ENCODE results near the gene STAG1.

DNA sequence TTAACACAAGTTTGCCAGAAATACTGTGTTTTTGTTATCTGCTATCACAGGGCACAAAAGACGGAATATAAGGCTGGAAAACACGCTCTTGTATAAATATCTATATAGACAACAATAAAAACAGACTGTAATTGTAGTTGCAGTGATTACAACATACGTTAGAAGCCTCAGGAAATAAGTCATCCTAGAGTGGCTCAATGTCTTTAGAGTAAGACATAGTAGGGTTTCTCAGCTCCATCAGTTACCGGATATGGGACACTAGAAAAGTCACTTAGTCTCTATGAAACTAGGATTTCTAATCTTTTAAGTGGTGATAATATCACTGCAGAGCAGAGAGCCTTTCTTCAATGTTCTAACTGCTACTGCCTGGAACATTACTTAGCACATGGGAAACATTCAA is 208.8 kb downstream of the STAG1 start:
- TF ChIP-seq, protein P1, sequence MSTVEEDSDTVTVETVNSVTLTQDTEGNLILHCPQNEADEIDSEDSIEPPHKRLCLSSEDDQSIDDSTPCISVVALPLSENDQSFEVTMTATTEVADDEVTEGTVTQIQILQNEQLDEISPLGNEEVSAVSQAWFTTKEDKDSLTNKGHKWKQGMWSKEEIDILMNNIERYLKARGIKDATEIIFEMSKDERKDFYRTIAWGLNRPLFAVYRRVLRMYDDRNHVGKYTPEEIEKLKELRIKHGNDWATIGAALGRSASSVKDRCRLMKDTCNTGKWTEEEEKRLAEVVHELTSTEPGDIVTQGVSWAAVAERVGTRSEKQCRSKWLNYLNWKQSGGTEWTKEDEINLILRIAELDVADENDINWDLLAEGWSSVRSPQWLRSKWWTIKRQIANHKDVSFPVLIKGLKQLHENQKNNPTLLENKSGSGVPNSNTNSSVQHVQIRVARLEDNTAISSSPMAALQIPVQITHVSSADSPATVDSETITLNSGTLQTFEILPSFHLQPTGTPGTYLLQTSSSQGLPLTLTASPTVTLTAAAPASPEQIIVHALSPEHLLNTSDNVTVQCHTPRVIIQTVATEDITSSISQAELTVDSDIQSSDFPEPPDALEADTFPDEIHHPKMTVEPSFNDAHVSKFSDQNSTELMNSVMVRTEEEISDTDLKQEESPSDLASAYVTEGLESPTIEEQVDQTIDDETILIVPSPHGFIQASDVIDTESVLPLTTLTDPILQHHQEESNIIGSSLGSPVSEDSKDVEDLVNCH (CRISPR knock-in tag; IDR thresholded peaks at IDR 0.05): no peak
- TF ChIP-seq CAMTA2 (CRISPR knock-in tag; IDR thresholded peaks at IDR 0.05; ENCODE audit: borderline replicate concordance) (no peak), SMAD9 (CRISPR knock-in tag; IDR thresholded peaks at IDR 0.05) (no peak), ZNF12 (CRISPR knock-in tag; IDR thresholded peaks at IDR 0.05) (no peak)

Measured in HepG2 (cell line).